ENCODE data around the gene SORBS2.

The SORBS2 gene

GRCh38 chr4:185738820-185739219, 73.2 kb downstream of the SORBS2 start:
- no peak for DNase-seq (ENCODE audit: low read depth)

- no peak for DNase-seq (ENCODE audit: low read depth)
These were observed 73.9 kb downstream of the SORBS2 start for GRCh38 chr4:185738038-185738552.

- DNase-seq (ENCODE audit: low read depth) = no peak
These were observed 74.4 kb downstream of the SORBS2 start for GRCh38 chr4:185737489-185738037.

GRCh38 chr4:185736882-185737281, 75.1 kb downstream of the SORBS2 start:
- no peak for DNase-seq (ENCODE audit: low read depth)

GRCh38 chr4:185735866-185736400, 76.1 kb downstream of the SORBS2 start:
- no peak for DNase-seq (ENCODE audit: low read depth)

GRCh38 chr4:185734930-185735329, 77.1 kb downstream of the SORBS2 start:
- DNase-seq (ENCODE audit: low read depth) = no peak

- DNase-seq (ENCODE audit: low read depth) = no peak
These were observed 77.8 kb downstream of the SORBS2 start for GRCh38 chr4:185734214-185734613.

- DNase-seq (ENCODE audit: low read depth) = no peak
These were observed 81.0 kb downstream of the SORBS2 start for GRCh38 chr4:185730849-185731608.

GRCh38 chr4:185730387-185730786, 81.6 kb downstream of the SORBS2 start:
- DNase-seq (ENCODE audit: low read depth) = no peak

- no peak for DNase-seq (ENCODE audit: low read depth)
These were observed 82.6 kb downstream of the SORBS2 start for GRCh38 chr4:185729391-185729804.

- DNase-seq (ENCODE audit: low read depth) = no peak
These were observed 83.1 kb downstream of the SORBS2 start for GRCh38 chr4:185728893-185729292.

- no peak for DNase-seq (ENCODE audit: low read depth)
These were observed 85.1 kb downstream of the SORBS2 start for GRCh38 chr4:185726931-185727330.

GRCh38 chr4:185723631-185724260, 88.2 kb downstream of the SORBS2 start:
- DNase-seq (ENCODE audit: low read depth) = no peak

- DNase-seq (ENCODE audit: low read depth) = no peak
These were observed 90.0 kb downstream of the SORBS2 start for GRCh38 chr4:185722029-185722316.

GRCh38 chr4:185721190-185722028, 90.6 kb downstream of the SORBS2 start:
- no peak for DNase-seq (ENCODE audit: low read depth)

GRCh38 chr4:185719500-185719858, 92.5 kb downstream of the SORBS2 start:
- no peak for DNase-seq (ENCODE audit: low read depth)

- no peak for DNase-seq (ENCODE audit: low read depth)
These were observed 93.2 kb downstream of the SORBS2 start for GRCh38 chr4:185718578-185719499.

- no peak for DNase-seq (ENCODE audit: low read depth)
These were observed 94.6 kb downstream of the SORBS2 start for GRCh38 chr4:185717377-185717741.

GRCh38 chr4:185716577-185717376, 95.2 kb downstream of the SORBS2 start:
- DNase-seq (ENCODE audit: low read depth) = no peak

GRCh38 chr4:185716141-185716551, 95.8 kb downstream of the SORBS2 start:
- DNase-seq (ENCODE audit: low read depth) = no peak
